GM18520 (cell line): ENCODE data around the gene ACTG1.

ENCODE experiments used
- ATAC-seq: cut with Tn5 transposase; IDR thresholded peaks from one replicate; pipeline ENCODE4 v1.9.1; 2021; ENCODE audit not compliant: unreplicated experiment

ACTG1 gene

DNA sequence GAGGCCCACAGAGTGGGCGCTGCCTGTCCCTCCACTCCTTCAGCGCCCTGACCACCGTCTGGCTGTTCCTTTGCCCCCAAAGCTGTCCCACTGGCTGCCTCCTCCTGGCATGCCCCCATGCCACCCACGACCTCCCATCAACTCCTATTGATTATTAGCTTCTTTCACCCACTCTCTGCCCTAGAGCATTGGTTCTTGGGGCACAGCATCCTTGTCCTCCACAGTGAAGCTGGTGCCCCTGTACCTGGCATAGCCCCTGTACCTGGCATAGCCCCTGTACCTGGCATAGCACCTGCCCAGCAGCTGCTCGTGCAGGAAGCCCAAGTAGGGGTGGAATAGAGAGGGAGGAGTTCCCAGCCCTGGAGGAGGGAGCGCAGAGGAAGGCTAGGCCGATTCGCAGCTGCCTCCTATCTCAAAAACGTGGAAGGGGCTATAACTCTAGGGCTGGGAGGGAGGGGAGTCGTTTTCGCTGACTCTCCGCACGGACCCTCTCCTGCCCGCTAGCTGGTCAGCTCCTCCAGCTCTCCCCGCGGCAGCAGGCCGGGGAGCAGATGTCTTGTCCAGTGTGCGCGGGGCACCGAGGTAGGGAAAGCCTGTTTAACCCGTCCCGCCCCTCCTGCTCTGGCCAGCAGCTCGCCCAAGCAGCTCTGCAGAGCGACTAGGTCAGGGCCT is 5.7 kb upstream of the ACTG1 start:
- no peak for ATAC-seq

DNA sequence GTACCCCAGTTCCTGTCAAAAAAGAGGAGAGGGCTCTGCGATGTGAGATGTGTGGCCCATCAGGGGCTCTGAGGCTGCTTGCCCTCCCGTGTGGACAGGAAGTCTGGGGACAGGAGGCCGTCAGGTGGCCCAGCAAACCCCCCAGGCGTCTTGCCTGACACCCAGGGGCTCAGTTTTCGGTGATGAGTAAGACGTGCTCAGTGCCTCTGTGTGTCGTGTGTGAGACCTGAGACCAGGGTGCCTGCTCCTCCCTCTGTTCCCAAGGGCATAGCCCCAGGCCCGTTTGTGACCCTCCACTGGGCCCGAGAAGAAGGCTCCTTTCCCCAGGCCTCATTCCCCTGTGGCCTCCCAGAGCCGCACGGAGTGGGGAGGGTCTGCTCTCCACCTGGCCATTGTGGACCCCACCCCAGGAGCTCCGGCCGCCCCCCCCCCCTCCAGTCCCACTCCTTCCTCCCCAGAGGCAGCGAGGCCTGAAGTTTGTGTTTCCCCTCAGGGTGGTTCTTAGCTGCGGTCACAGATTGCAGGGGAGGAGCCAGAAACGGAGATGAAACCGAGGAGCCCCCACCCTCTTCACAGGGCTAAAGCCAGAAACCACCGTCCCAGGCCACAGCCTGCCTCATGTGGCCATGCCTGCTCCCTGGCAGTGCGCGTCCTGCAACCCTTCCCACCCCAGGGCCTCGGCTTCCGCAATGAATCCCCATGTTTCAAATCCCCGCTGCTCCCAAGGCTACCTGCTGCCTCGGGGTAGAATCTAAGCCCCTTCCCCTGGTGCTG is 4.9 kb upstream of the ACTG1 start:
- ATAC-seq = no peak

DNA sequence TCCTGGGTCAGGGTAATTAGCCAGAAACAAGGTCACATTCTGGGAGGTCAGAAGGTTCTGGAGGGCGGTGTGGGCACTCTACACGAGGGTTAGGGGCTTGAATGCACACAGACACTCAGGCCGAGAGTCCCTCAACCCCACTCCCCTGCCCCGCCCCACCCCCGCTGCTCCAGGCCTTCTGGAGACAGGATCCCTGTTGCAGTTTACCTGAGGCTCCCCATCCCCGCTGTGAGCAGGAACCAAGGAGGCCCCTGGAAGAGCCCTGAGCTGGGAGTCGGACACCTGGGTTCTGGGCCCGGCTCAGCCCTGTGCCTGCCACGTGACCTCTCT is 4.4 kb upstream of the ACTG1 start:
- ATAC-seq = no peak

DNA sequence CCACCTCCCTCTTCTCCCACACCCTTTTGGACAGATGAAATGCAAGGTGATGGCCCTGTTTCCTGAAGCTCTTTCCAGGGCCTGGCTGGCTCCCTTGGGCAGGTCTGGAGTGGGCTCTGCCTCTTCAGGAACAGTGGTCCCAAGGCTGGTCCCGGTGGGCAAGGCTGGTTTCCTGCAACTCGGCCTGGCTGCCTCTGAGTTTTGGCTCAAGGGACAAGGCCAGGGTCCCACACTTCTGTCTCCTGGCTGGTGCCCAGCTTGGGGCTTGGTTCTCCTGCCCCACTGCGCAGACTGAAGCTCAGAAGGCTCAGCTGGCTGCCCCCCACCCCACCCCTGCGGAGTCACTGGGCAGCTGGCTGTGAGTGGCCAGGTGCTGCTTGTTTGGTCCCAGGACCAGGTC is 3.8 kb upstream of the ACTG1 start:
- ATAC-seq = no peak

DNA sequence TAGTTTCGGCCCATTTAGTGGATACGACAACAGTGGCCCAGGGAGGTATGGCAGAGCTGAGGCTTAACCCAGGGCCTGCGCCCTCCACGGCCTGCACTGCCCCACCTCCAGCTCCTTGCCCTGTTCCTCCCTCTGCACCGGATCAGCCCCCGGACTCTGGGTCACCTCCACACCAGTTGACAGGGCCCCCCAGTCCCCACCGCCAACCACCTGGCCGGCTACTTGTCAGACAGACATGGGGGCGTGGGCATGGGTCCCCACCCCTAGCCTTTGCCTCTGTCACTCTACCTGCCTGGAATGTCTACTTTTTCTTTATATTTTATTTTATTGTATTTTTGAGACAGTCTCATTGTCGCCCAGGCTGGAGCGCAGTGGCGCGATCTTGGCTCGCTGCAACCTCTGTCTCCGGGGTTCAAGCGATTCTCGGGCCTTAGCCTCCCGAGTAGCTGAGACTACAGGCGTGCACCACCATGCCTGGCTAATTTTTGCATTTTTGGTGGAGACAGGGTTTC is 3.0 kb upstream of the ACTG1 start:
- ATAC-seq = no peak

DNA sequence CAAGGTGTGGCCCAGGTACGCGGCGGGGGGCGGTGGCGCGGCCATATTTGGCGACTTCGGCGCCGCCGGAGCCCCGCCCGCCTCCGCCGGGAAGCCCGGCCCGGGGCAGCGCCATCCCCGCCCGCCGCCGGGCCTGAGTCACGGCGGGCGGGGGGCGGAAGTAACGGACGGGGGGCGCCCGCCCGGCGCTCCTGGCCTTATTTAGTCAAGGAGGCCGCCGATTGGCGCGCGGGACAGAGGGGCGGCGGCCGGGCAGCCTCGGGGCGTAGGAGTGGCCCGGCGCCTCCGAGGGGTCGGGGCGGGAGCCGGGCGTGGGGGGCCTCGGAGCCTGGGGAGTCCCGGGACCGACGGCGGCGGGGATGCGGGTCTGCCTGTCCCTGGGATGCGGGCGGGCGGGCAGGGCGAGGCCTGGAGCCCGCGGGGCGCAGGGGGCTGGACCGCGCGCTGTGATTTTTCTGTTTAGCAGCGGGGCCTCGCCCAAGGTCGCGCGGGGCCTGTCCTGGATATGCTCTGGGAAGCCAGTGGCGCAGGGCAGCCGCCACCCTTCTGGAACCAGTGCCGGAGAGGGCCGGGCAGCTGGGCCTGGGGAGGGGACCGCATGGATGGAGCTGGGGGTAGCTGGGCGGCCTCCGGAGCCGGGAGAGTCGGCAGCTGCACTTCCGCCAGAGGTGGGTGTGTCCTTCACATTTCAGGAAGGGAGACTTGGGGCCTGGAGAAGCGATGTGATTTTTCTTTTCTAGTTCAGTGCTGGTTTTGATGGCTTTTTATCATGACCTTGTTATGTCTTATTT is 2.3 kb upstream of the ACTG1 start:
- peak; percentile 25 for ATAC-seq

DNA sequence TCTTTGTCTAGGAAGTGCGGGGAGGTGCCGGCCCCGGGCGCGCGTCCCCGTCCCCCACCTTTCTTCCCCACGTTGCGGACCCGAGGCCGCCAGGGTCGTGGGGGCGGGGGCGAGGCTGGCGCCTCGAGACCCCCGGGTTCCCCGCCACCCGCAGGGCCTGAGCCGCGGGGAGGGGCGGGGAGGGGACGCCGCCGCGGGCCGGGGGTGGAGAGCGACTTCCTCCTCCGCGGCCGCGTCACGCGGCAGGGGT is 1.8 kb upstream of the ACTG1 start:
- ATAC-seq = no peak

DNA sequence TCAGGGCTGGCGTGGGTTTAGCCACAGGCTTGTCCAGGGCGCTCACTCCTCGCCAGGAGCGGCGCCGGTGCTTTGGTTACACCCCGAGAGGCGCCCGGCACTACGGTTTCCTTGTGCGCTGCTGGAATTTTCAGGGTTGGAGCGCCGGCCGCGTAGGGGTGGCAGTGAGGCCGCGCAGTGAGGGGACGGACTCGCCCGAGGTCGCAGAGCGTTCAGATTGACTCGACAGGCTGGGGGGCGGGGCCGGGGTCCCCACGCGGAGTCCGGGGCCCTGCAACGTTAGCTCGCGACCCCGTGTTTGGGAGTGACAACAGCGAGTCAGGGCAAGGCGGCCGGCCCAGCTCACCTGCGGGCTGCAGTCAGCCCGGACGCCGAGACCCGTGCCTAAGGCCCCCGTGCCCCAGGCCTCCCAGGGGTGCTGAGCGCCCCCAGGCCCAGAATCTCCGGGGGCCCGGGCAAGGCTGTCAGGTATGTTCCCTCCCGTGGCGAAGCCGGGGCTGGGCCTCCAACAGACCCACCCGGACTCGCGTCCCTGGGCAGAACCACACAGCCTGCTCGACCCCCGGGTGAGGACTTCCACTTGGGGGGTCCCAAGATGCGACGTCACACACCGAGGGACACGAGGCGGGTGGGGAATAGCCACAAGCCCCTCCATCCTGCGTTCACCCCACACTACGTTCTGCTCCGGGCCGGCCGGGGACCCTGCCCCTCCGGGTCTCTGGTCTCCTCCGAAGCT is 1.3 kb upstream of the ACTG1 start:
- no peak for ATAC-seq

DNA sequence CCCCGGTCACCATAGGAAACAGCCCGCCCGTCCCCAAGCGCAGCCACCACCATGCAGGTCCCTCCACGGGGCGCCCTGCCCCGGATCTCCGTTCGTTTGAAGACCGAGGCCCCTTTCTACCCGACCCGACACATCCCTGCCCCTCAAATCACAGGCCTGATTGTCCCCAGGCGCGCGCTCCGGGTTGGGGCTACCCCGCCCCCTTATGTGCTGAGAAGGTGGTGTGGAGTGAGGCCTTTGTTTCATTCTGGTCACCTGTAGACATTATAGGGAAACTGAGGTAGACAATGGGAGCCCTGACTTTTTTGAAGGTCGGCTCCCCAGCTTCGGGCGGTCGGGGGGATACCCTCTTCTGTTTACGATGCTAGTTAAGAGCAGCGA is 763 bp upstream of the ACTG1 start:
- no peak for ATAC-seq

DNA sequence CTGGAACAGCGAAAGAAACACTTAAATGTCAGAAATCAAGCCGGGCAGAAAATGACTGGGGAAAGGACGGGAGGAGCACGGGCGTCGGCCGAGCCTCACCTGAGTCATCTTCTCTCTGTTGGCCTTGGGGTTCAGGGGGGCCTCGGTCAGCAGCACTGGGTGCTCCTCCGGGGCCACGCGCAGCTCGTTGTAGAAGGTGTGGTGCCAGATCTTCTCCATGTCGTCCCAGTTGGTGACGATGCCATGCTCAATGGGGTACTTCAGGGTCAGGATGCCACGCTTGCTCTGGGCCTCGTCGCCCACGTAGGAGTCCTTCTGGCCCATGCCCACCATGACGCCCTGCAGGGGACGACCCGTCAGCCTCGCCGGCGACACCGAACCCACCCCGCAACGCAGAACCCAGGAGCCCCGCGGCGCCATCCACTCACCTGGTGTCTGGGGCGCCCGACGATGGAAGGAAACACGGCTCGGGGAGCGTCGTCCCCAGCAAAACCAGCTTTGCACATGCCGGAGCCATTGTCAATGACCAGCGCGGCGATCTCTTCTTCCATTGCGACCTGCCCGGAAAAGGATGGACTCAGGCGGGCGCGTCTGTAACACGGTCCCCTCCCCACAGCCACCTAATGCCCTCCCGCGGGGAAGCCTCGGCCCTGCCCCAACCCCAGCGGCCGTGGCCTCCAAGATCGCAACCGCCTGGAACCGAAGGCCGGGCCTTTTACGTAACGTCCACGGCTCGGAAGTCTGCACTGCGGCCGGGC is 616 bp downstream of the ACTG1 start:
- ATAC-seq = peak; percentile 1

DNA sequence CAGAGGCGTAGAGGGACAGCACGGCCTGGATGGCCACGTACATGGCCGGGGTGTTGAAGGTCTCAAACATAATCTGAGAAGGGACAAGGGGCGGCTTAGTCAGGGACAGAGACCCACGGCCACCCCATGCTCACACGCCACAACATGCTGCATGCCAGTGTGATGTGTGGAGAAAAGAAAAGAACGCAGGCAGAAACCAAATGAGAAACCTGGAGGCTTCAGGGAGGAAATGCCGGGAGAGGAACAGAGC is 1.1 kb downstream of the ACTG1 start:
- ATAC-seq = no peak

DNA sequence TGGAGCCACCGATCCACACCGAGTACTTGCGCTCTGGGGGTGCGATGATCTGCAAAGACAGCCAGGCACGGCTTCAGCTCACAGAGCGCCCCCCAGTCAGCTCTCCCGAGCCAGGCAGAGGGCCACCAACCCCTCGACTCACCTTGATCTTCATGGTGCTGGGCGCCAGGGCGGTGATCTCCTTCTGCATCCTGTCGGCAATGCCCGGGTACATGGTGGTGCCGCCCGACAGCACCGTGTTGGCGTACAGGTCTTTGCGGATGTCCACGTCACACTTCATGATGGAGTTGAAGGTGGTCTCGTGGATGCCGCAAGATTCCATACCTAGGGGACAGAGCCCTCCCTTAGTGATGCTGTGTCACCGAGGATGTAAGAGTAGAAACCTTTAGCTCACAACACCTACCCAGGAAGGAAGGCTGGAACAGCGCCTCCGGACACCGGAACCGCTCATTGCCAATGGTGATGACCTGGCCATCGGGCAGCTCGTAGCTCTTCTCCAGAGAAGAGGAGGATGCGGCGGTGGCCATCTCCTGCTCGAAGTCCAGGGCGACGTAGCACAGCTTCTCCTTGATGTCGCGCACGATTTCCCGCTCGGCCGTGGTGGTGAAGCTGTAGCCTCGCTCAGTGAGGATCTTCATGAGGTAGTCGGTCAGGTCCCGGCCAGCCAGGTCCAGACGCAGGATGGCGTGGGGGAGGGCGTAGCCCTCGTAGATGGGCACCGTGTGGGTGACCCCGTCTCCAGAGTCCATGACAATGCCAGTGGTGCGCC is 1.6 kb downstream of the ACTG1 start:
- ATAC-seq = no peak

DNA sequence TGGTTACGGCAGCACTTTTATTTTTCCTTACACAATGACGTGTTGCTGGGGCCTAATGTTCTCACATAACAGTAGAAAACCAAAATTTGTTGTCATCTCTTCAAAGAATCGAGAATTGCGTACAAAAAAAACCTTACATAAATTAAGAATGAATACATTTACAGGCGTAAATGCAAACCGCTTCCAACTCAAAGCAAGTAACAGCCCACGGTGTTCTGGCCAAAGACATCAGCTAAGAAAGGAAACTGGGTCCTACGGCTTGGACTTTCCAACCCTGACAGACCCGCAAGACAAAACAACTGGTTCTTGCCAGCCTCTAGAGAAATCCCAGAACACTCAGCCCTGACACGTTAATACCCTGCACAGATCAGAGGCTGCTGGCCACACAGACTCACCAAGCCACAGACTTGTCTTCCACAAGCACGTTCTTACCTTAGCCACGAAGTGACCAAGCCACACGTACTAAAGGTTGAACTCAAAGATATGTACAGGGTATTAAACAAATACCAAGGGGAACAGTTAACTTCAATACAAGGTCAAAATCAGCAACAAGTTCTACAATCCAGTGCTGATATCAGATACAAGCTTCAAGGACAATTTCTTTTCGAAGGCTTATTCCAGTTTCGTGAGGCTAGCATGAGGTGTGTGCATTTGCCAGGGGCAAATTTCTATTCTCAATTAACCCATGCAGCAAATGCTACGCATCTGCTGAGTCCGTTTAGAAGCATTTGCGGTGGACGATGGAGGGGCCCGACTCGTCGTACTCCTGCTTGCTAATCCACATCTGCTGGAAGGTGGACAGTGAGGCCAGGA is 2.4 kb downstream of the ACTG1 start:
- no peak for ATAC-seq

DNA sequence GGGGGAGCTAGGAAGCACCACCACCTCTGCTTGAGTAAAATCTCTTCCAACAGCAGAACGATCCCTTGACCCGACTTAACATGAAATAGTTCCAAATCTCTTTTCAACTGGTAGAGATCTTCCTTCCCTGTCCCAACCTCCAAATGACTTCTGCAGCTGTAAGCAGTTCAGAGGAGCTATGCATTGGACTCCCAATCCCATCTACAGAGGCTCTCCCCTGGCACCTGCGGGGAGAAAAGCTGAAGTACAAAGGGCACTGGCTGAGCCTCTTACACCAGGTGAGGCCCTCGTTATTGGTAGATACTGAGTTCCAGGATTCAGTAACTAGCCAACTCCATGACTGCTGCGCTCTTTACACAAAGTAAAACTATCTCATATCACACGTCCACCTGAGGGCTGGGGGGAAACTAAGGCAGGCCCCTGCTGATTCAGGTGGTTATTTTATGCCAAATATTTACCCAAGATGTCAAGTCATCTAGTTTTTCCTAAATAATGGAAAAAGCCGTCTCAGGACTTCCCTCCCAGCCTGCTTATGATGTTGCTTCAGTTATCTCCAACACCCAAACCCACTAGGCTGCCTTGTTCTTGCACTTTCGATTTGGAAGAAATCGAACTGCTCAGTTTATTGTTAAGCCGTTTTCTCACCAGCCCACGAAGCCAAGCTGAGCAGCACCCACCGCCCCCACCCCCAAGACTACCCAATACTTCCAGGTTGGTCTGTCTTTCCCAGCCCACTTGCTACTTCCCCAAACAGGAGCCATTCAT is 3.2 kb downstream of the ACTG1 start:
- no peak for ATAC-seq

DNA sequence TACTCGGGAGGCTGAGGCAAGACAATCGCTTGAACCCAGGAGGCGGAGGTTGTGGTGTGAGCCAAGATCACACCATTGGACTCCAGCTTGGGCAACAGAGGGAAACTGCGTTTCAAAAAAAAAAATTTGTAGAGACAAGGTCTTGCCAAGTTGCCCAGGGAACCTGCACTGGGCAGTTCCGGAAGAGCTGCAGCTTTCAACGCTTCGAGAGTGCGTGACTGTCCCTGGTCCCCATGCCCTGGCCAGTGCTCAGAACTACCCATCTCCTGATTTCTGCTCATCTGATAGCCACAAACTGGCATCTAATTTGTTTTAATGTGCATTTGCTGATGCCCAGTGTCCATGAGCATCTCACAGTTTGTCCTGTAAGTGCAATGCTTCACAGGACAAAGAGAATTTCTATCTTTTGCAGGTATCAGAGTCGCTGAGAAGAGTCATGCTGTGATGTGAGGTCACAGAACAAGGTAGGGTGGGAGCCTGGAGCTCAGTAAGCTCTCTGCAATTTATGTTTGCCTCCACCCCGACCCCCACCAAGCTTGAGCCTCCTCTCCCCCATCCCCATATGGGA is 3.9 kb downstream of the ACTG1 start:
- ATAC-seq = no peak

DNA sequence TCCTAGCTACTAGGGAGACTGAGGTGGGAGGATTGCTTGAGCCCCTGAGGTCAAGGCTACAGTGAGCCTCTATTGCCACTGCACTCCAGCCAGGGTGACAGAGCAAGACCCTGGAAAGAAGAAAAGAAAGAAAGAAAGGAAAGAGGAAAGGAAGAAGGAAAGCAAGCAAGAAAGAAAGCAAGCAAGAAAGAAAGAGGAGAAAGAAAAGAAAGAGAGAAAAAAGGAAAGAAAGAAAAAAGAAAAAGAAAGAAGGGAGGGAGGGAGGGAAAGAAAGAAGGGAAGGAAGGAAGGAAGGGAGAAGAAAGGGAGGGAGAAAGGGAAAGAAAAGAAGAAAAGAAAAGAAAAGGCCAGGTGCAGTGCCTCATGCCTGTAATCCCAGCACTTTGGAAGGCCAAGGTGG is 9.0 kb downstream of the ACTG1 start:
- ATAC-seq = no peak

DNA sequence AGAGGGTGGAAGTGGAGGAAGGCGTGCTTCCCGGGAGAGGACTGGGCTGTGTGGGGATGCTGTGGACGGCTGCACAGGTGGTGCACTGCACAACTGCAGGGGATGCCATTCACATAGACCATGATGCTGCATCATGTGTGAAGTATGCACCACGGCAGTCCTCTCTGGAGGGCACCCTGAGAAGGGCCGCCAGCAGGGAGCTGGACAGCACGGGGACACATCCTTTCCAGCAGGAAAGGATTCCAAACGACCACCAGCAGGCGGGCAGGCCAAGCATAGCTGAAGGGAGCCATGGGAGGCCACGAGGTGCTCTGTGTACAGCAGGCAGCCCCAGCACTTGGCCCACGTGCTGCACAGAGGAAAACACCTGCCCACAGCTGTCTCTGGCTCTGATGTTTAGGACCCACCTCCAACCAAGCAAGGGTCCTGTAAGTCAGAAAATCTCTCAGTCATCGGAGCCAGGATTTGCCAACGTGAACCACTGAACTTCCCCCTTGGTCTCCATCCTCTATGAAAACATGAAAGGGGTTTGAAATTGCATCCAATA is 10.1 kb downstream of the ACTG1 start:
- no peak for ATAC-seq

DNA sequence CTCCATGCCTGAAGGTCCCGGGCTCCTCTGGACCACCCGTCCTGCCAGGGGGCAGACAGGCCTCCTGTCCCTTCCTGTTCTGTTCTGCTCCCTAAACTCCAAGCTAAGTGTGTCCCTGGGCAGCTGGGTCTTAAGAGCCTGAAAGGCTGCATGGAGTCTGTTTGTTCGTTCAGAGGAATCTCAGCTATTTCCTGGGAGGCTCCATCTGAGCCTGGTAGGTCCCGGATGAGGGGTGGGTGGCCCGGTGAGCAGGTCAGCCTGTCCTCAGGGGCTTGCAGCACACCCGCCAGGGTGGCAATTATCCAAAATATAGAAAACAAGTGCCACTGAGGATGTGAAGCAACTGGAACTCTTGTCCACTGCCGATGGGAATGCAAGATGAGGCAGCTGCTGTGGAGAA is 12.6 kb downstream of the ACTG1 start:
- ATAC-seq = no peak
